ENCODE measurements around the gene PCBD1.

DNA sequence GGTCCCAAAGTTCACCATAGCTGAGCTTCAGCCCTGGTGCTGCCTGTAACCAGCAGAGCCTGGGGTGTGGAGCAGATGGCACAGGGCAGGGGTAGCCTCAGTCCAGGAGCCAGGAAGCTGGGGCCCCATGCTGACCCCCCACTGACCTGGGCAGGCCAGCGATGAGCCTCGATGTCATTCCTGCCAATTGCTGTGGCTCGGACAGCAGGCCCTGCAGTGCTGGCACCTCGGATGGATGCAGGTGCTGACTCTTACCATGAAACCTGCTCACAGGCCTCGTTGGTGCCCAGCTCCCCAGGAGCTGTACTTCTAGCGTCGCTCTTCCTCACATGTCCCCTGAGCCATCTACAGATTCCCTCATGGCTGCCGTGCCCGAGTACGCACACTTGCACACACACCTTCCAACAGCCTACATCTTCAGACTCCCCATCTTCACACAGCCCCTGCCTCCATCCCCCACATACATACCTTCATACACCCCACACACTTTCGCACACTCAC lies 46.8 kb upstream of the PCBD1 start:
- TF ChIP-seq, protein P1, sequence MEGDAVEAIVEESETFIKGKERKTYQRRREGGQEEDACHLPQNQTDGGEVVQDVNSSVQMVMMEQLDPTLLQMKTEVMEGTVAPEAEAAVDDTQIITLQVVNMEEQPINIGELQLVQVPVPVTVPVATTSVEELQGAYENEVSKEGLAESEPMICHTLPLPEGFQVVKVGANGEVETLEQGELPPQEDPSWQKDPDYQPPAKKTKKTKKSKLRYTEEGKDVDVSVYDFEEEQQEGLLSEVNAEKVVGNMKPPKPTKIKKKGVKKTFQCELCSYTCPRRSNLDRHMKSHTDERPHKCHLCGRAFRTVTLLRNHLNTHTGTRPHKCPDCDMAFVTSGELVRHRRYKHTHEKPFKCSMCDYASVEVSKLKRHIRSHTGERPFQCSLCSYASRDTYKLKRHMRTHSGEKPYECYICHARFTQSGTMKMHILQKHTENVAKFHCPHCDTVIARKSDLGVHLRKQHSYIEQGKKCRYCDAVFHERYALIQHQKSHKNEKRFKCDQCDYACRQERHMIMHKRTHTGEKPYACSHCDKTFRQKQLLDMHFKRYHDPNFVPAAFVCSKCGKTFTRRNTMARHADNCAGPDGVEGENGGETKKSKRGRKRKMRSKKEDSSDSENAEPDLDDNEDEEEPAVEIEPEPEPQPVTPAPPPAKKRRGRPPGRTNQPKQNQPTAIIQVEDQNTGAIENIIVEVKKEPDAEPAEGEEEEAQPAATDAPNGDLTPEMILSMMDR (IDR thresholded peaks at IDR 0.05), result no peak
- no peak for TF ChIP-seq ZFX (IDR thresholded peaks at IDR 0.05; ENCODE audit: borderline replicate concordance)

Measured in 22Rv1 (cell line).